ENCODE measurements around the gene BBS9. TPM values are rescaled to one million over a fixed set of nuclear protein-coding genes. Genes with fewer than 3 reads are reported as not detected.

Gene BBS9
- total RNA-seq, 1 experiment from 2014 or later, result 26.4 TPM

GRCh38 chr7:33210958-33211357, 81.6 kb downstream of the BBS9 start:
- no peak overlapping the region; a peak in 1 of 7 replicates for H3K27ac Mint-ChIP-seq
- H3K27ac ChIP-seq (ENCODE audit: insufficient read length, low read depth, low read length), result no peak overlapping the region

More at GRCh38 chr7:33210958-33211357, 81.6 kb downstream of the BBS9 start:
- Histone ChIP-seq H2AK5ac (ENCODE audit: insufficient read length, low read length) (no peak overlapping the region), H3K27me3 (ENCODE audit: insufficient read depth, low read length) (no peaks in the 10 kb centered on the region), H3K4me2 (ENCODE audit: insufficient read depth, insufficient read length, low read length) (no peak overlapping the region), H4K20me1 (ENCODE audit: control insufficient read depth, insufficient read depth, insufficient read length) (no peaks in the 10 kb centered on the region), H3K79me1 (ENCODE audit: insufficient read depth, low read depth, low read length, poor library complexity, severe bottlenecking) (no peaks in the 10 kb centered on the region), H3K4ac (ENCODE audit: low read depth, low read length) (no peak overlapping the region), H4K91ac (ENCODE audit: insufficient read length, low read depth, low read length) (no peak overlapping the region), H3K23me2 (ENCODE audit: insufficient read length, low read depth, low read length, poor library complexity, severe bottlenecking) (no peaks in the 10 kb centered on the region), H3K23ac (ENCODE audit: insufficient read length, low read depth, low read length) (no peak overlapping the region), H3K14ac (ENCODE audit: insufficient read depth, low read length) (no peak overlapping the region), H3K18ac (ENCODE audit: insufficient read length, low read depth, low read length) (no peak overlapping the region), H2BK20ac (ENCODE audit: low read depth, low read length, poor library complexity, severe bottlenecking) (no peak overlapping the region), H2BK5ac (ENCODE audit: insufficient read length, low read length) (no peak overlapping the region), H3K4me1 (ENCODE audit: insufficient read depth, low read length) (no peaks in the 10 kb centered on the region), H4K8ac (replicated peaks; ENCODE audit: insufficient read length, low read depth, low read length) (no peak overlapping the region), H3K9ac (ENCODE audit: extremely low read depth, insufficient read length, low read length) (no peak overlapping the region), H2BK12ac (ENCODE audit: insufficient read length, low read depth, low read length) (no peak overlapping the region), H2AFZ (ENCODE audit: low read length) (no peak overlapping the region), H4K5ac (ENCODE audit: insufficient read length, low read depth, low read length) (no peak overlapping the region), H2BK120ac (ENCODE audit: low read depth, low read length, poor library complexity, severe bottlenecking) (no peak overlapping the region), H3K9me3 (ENCODE audit: control insufficient read depth, low read depth, low read length) (no peaks in the 10 kb centered on the region), H3T11ph (ENCODE audit: low read length) (no peak overlapping the region), H2BK15ac (ENCODE audit: low read depth, low read length) (no peak overlapping the region), H3K79me2 (ENCODE audit: insufficient read depth, low read length) (no peaks in the 10 kb centered on the region), H3K56ac (ENCODE audit: insufficient read length, low read depth, low read length) (no peak overlapping the region)
- Mint-ChIP-seq H3K4me1 (peaks cover 6 to 10% of the 10 kb centered on the region in 2 experiments), H3K27me3 (ENCODE audit: low read depth) (no peaks in the 10 kb centered on the region), H3K4me3 (no peak overlapping the region), H3K36me3 (ENCODE audit: insufficient read depth in 1 of 3, low read depth in 3 of 3) (peaks cover 1 to 27% (median 9%) of the 10 kb centered on the region in 3 experiments; a peak in 6 of 7 replicates), H3K9me3 (peaks cover 19 to 24% of the 10 kb centered on the region in 2 experiments)
- no peak for TF ChIP-seq CTCF (conservative IDR thresholded peaks at IDR 0.05)
- DNase-seq, result no peak
- WGBS (ENCODE audit: extremely low coverage, insufficient read length, low lambda C conversion rate), result no CpG with 5 or more reads among the region's 1 CpG
